ENCODE results near the gene NUP210.
A peak's percentile ranks its signal among the peaks of the same experiment; 100 is the strongest.
"Not testable (repeated sequence)": the region's sequence is repeated elsewhere in the genome, so short reads cannot be mapped to it uniquely, and the experiment has no call there.

NUP210 gene

DNA sequence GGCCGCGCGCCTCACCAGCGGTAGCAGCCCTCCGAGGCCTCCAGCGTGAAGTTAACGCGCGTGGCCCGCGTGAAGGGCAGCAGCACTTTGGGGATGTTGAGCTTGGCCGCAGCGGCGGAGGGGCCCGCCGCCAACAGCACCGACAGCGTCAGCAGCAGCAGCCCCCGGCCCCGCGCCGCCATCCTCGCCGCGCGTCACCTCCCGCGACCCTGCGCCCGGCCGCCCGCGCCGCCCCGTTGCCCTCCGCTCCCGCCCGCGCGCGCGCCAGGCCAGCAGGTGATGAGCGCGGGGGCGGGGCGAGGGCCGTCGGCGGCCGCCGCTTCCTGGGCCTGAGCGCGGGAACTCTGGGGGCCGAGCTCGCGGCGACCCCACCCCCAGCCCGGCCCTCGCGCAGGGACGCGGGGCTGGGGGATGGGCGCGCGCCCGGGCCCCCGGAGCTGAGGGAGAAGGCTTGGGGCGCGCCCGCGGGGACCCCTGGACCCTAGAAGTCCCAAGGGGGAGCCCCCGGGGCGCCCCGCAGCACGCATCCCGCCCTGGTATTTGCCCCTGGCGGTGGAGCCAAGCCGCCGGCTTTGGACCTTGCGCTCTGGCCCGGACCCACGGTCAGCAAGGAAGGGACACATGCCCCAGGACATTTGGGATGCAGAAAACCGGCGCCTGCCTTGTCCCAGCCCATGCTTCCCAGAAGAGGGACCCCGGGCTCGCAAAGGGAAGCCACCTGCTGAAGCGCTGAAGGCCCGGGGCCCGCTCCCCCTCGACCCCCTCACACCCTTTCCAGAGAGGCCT lies at the start of gene NUP210:
NUP210 (minus strand) TSS at position 278 of the 786 bp plus-strand sequence; CDS start at position 182, 96 bp downstream.
- no peak for FAIRE-seq

DNA sequence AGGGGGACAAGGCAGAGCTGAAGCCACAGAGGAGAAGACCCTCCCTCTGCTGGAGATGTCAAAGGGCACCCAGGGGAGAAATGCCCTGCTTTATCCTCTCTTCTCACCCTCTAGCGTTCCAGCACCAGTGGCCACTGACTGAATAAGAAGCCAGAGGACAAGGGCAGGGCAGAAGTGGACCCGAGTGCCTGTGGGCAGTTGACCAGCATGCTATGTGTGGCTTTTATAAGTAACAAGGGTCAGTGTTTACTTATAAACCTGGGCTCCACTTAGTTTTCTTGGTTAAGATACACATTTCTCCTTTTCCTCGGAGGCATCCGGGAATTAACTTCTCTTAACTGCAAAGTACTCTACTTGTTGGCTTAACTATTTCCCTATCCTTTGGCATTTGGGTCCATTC lies 46.7 kb upstream of the NUP210 start:
- FAIRE-seq, result no peak

- no peak for FAIRE-seq
Observed at GRCh38 chr3:13465236-13465873, 45.2 kb upstream of the NUP210 start.

- no peak for FAIRE-seq
Observed at GRCh38 chr3:13463618-13464400, 43.7 kb upstream of the NUP210 start.

GRCh38 chr3:13462822-13463221 lies 42.7 kb upstream of the NUP210 start:
- no peak for FAIRE-seq

- FAIRE-seq, result no peak
Observed at GRCh38 chr3:13462125-13462629, 42.1 kb upstream of the NUP210 start.

- peak; percentile 27 for FAIRE-seq
Observed at GRCh38 chr3:13461169-13462124, 41.3 kb upstream of the NUP210 start.

GRCh38 chr3:13460341-13460736 lies 40.2 kb upstream of the NUP210 start:
- no peak for FAIRE-seq

GRCh38 chr3:13459605-13460340 lies 39.7 kb upstream of the NUP210 start:
- FAIRE-seq, result no peak

DNA sequence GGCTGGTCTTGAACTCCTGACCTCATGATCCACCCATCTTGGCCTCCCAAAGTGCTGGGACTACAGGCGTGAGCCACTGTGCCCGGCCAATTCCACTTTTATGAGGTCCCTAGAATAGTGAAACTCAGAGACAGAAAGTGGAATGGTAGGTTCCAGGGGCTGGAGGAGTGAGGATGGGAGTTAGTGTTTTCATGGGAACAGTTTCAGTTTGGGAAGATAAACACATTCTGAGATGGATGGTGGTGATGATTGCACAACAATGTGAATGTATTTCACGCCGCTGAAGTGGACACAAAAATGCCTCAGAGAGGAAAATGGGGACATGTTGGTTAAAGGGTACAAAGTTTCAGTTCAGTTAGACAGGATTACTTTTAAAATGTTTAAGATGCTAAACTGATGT lies 37.5 kb upstream of the NUP210 start:
- no peak for FAIRE-seq

- FAIRE-seq, result no peak
Observed at GRCh38 chr3:13455644-13456043, 35.5 kb upstream of the NUP210 start.

DNA sequence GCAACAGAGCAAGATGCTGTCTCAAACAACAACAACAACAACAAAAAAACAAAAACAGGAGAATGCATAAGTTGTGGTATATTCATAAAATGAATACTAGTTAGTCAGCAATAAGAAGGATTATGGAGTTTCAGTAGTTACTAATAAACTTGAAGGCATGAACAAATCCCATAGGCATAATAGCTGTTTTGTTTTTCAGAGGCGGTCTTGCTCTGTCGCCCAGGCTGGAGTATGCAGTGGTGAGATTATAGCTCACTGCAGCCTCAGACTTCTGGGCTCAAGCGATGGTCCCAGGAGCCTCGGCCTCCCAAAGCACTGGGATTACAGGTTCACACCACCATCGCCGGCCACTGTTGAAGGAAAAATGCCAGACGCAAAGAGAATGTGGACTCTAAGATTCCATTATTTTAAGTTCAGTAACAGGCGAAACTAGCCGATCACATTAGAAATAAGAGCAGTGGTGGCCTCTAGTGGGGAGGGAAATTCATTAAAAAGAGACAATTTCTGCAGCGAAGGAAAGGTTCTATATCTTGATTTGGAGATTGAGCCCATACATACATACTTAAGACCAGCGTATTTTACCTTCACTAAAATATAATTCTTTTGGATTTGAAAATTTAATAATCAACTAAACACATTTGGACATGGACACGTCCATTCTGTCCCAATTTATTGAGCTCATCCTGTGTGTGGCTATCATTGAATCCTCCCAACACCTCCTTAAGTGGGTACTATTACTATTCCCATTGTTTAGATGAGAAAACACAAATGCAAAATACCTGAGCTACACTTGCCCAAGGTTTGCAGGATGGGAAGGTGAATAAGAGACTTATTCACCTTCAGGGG lies 32.6 kb upstream of the NUP210 start:
- peak; percentile 76 for FAIRE-seq

DNA sequence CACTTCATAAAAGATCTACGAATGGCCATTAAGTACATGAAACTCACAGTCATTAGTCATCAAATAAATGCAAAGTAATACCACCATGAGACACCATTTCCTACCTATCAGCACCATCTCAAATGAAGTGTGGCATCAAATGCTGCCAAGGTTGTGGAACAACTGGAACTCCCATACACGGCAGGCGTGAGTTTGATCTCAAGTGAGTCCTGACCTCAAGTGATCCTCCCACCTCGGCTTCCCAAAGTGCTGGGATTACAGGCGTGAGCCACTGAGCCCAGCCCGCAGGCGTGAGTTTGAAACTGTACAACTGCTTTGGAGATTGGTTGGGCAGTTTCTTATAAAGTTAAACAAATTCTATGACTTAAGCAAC lies 31.2 kb upstream of the NUP210 start:
- FAIRE-seq, result no peak

- not testable (repeated sequence) for FAIRE-seq
Observed at GRCh38 chr3:13442882-13443281, 22.8 kb upstream of the NUP210 start.

- FAIRE-seq, result no peak
Observed at GRCh38 chr3:13440204-13440817, 20.2 kb upstream of the NUP210 start.

DNA sequence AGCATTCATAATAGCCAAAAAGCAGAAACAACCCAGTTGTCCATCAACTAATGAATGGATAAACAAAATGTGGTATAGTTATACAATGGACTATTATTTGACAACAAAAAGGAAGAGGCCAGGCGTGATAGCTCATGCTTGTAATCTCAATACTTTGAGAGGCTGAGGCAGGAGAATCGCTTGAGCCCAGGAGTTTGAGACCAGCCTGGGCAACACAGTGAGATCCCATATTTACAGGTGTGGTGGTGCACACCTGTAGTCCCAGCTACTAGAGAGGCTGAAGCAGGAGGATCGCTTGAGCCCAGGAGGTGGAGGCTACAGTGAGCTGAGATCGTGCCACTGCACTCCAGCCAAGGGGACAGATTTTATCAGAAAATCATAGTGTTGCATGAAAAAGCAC lies 16.1 kb upstream of the NUP210 start:
- FAIRE-seq, result not testable (repeated sequence)

- no peak for FAIRE-seq
Observed at GRCh38 chr3:13433912-13434311, 13.8 kb upstream of the NUP210 start.

- no peak for FAIRE-seq
Observed at GRCh38 chr3:13432093-13432492, 12.0 kb upstream of the NUP210 start.

DNA sequence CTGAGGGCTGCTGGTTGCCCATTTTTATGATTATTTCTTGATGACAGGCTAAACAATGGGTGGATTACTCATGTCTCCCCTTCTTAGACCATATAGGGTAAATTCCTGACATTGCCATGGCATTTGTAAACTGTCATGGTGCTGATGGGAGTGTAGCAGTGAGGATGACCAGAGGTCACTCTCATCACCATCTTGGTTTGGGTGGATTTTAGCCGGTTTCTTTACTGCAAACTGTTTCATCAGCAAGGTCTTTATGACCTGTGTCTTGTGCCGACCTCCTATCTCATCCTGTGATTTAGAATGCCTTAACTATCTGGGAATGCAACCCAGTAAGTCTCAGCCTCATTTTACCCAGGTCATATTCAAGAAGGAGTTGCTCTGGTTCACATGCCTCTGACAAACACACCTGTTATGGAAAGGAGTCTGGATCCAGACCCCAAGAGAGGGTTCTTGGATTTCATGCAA lies 10.3 kb upstream of the NUP210 start:
- FAIRE-seq, result not testable (repeated sequence)
